ENCODE data around the gene NELFA. TPM values are rescaled to one million over a fixed set of nuclear protein-coding genes. Genes with fewer than 3 reads are reported as not detected.

Gene NELFA
- total and polyA plus RNA-seq, 11 donors, result 8.1 to 14.9 (median 10.4) TPM

DNA sequence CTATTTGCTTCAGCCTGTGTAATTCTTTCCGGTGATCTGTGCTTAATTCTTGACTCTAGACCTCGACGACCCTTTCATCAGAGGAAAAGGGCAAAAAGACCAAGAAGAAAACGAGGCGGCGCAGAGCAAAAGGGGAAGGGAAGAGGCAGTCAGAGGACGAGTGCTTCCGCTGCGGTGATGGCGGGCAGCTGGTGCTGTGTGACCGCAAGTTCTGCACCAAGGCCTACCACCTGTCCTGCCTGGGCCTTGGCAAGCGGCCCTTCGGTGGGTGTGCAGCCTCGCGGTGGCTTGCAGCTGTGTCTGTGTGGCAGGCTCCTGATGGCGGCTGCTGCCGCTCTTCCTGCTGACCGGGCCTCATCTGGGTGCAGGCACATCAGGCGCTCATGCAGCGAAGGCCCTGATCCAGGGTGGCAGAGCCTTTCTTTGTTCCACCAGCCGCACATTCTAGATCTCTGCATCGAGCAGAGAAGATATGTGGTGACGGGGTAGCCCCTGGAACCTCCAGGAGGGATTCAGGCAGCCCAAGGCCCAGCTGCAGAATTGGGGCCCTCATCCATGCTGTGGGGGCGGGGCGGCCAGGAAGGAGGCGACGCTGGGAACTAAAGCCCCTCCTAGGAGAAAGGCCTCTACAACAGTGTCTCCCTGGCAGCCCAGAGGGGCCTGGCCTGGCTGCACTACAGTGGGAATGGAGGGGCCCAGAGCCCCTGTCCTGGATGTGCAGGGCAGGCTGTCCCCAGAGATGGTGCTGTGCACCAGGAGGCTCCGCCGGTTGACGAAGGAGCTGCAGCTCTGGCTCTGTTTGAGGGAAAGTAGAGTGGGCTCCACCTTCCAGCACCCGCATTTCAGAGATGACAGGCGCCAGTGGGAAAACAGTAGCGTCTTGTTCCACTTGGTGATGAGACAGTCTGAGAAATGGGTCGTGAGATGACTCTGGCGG lies 32.1 kb downstream of the NELFA start:
- ATAC-seq (no peak), DNase-seq (no peak)
- TF ChIP-seq POLR2A (IDR thresholded peaks at IDR 0.05) (no peak), CTCF (IDR thresholded peaks at IDR 0.05) (no peak)
- Histone ChIP-seq H3K4me1 (peaks cover 0 to 5% (median 0%) of the 10 kb centered on the region in 12 donors), H3K4me3 (no peak overlapping the region), H3K27ac (no peak overlapping the region), H3K36me3 (peaks cover 0 to 88% (median 78%) of the 10 kb centered on the region in 9 donors), H3K9me3 (no peaks in the 10 kb centered on the region), H3K27me3 (no peaks in the 10 kb centered on the region)
- WGBS, 4 donors, result 93 to 96% (median 95%) methylated on average over 32 to 35 of the region's 35 CpGs
- intact Hi-C loops (cut with DNase I), result no loop called here

- H3K27ac ChIP-seq, result no peak overlapping the region
Observed at GRCh38 chr4:1975880-1976279, 32.9 kb downstream of the NELFA start.

GRCh38 chr4:1975391-1975801 lies 33.4 kb downstream of the NELFA start:
- no peak for DNase-seq
- 92 to 96% (median 93%) methylated on average over 14 of the region's 14 CpGs for WGBS, 4 donors
- intact Hi-C loops (cut with DNase I), result no loop called here

More at GRCh38 chr4:1975880-1976279, 32.9 kb downstream of the NELFA start:
- H3K4me3 ChIP-seq, result no peak overlapping the region
- intact Hi-C loops (cut with DNase I), result no loop called here
- H3K36me3 ChIP-seq, result peaks cover 0 to 88% (median 75%) of the 10 kb centered on the region in 9 donors
- H3K27me3 ChIP-seq, result no peaks in the 10 kb centered on the region
- ATAC-seq (no peak), DNase-seq (no peak)
- H3K4me1 ChIP-seq, result no peaks in the 10 kb centered on the region
- TF ChIP-seq CTCF (IDR thresholded peaks at IDR 0.05), result no peak
- TF ChIP-seq POLR2A (IDR thresholded peaks at IDR 0.05), result no peak
- no peaks in the 10 kb centered on the region for H3K9me3 ChIP-seq
- 95 to 96% (median 95%) methylated on average over 11 of the region's 11 CpGs for WGBS, 4 donors

More at GRCh38 chr4:1975391-1975801, 33.4 kb downstream of the NELFA start:
- Histone ChIP-seq H3K27ac (no peak overlapping the region), H3K27me3 (no peaks in the 10 kb centered on the region), H3K4me3 (no peak overlapping the region), H3K36me3 (peaks cover 0 to 87% (median 71%) of the 10 kb centered on the region in 9 donors), H3K4me1 (no peaks in the 10 kb centered on the region), H3K9me3 (no peaks in the 10 kb centered on the region)
- ATAC-seq, result no peak
- TF ChIP-seq CTCF (IDR thresholded peaks at IDR 0.05) (no peak), POLR2A (IDR thresholded peaks at IDR 0.05) (no peak)

Data from heart left ventricle (tissue), 16 donors.